Liver (tissue), 9 donors: Measurements from ENCODE around the gene JMJD7. TPM values are rescaled to one million over a fixed set of nuclear protein-coding genes. Genes with fewer than 3 reads are reported as not detected.

ENCODE experiments used
- DNase-seq: peaks from one replicate; pipeline ENCODE4 v3.0.0-alpha.2; 2017; ENCODE audit warnings: low spot score
- H3K27ac ChIP-seq, 2 donors: one replicate each; pipeline ENCODE4 v1.7.0; 2013; ENCODE audit warnings: inconsistent platforms in 2 of 2, low read length in 2 of 2, control low read depth in 1 of 2, low read depth in 1 of 2, mild to moderate bottlenecking in 1 of 2
- H3K27me3 ChIP-seq, 4 donors: one replicate each; pipeline versions ENCODE4 v1.6.1 to v1.7.0; 2013; ENCODE audit warnings: low read length in 3 of 4, inconsistent platforms in 1 of 4, mild to moderate bottlenecking in 1 of 4, moderate library complexity in 1 of 4; ENCODE audit not compliant: control insufficient read depth in 4 of 4, insufficient read depth in 4 of 4
- H3K36me3 ChIP-seq, 4 donors: one replicate each; pipeline versions ENCODE4 v1.6.1 to v1.7.0; 2013; ENCODE audit warnings: low read length in 3 of 4, mild to moderate bottlenecking in 3 of 4, low read depth in 1 of 4, moderate library complexity in 1 of 4; ENCODE audit not compliant: control insufficient read depth in 4 of 4, insufficient read depth in 3 of 4
- H3K4me1 ChIP-seq, 4 donors: one replicate each; pipeline versions ENCODE4 v1.6.1 to v1.7.0; 2013; ENCODE audit warnings: low read length in 3 of 4, mild to moderate bottlenecking in 3 of 4, moderate library complexity in 1 of 4; ENCODE audit not compliant: control insufficient read depth in 4 of 4, insufficient read depth in 4 of 4
- H3K4me3 ChIP-seq, 3 donors: one replicate each; pipeline versions ENCODE4 v1.6.1 to v1.7.0; 2013; ENCODE audit warnings: low read length in 3 of 3, control low read depth in 1 of 3, low read depth in 1 of 3, mild to moderate bottlenecking in 1 of 3
- H3K9ac ChIP-seq, 2 donors: one replicate each; pipeline ENCODE4 v1.7.0; 2013; ENCODE audit warnings: low read length in 2 of 2, mild to moderate bottlenecking in 2 of 2, moderate library complexity in 2 of 2, control low read depth in 1 of 2, low read depth in 1 of 2
- H3K9me3 ChIP-seq, 4 donors: one replicate each; pipeline versions ENCODE4 v1.6.1 to v1.7.0; 2013; ENCODE audit warnings: low read length in 3 of 4; ENCODE audit not compliant: control insufficient read depth in 4 of 4
- ATF3 ChIP-seq: IDR thresholded peaks from 2 replicates; pipeline ENCODE4 v1.6.1; 2016; ENCODE audit warnings: antibody characterized with exemption
- CTCF ChIP-seq: fragments of 150-350 bp; IDR thresholded peaks from 2 replicates; pipeline ENCODE4 v1.5.1; 2017; ENCODE audit warnings: improper control_type of control experiment, low read depth, low read length; ENCODE audit not compliant: missing input control
- EGR1 ChIP-seq, 2 donors: IDR thresholded peaks; 2 replicates each; pipeline ENCODE4 v1.6.1; 2016 to 2018; ENCODE audit warnings: antibody characterized with exemption in 2 of 2, low read depth in 2 of 2
- FOXA1 ChIP-seq: IDR thresholded peaks from 2 replicates; pipeline ENCODE4 v1.6.1; 2016; ENCODE audit warnings: antibody characterized with exemption
- FOXA2 ChIP-seq: IDR thresholded peaks from 2 replicates; pipeline ENCODE4 v1.6.1; 2016; ENCODE audit warnings: antibody characterized with exemption
- GABPA ChIP-seq, 2 donors: IDR thresholded peaks in 1 of 2; conservative IDR thresholded peaks in 1 of 2; 2 replicates each; pipeline ENCODE4 v1.6.1; 2016; ENCODE audit warnings: antibody characterized with exemption in 2 of 2, mild to moderate bottlenecking in 1 of 2, moderate library complexity in 1 of 2
- HNF4A ChIP-seq, 2 donors: conservative IDR thresholded peaks; 2 replicates each; pipeline ENCODE4 v1.6.1; 2016; ENCODE audit warnings: antibody characterized with exemption in 2 of 2, mild to moderate bottlenecking in 2 of 2
- HNF4G ChIP-seq: IDR thresholded peaks from 2 replicates; pipeline ENCODE4 v1.6.1; 2016; ENCODE audit warnings: antibody characterized with exemption
- JUND ChIP-seq, 2 donors: IDR thresholded peaks; 2 replicates each; pipeline ENCODE4 v1.6.1; 2016; ENCODE audit warnings: antibody characterized with exemption in 2 of 2
- MAX ChIP-seq: IDR thresholded peaks from 2 replicates; pipeline ENCODE4 v1.6.1; 2016; ENCODE audit warnings: antibody characterized with exemption
- NR2F2 ChIP-seq: IDR thresholded peaks from 2 replicates; pipeline ENCODE4 v1.6.1; 2016; ENCODE audit warnings: antibody characterized with exemption
- RAD21 ChIP-seq, 2 donors: IDR thresholded peaks; 2 replicates each; pipeline ENCODE4 v1.6.1; 2016; ENCODE audit warnings: antibody characterized with exemption in 2 of 2, mild to moderate bottlenecking in 2 of 2
- REST ChIP-seq: IDR thresholded peaks from 2 replicates; pipeline ENCODE4 v1.6.1; 2016; ENCODE audit warnings: antibody characterized with exemption, mild to moderate bottlenecking
- RXRA ChIP-seq, 2 donors: IDR thresholded peaks; 2 replicates each; pipeline ENCODE4 v1.6.1; 2017 to 2018; ENCODE audit warnings: antibody characterized with exemption in 2 of 2, mild to moderate bottlenecking in 1 of 2
- SP1 ChIP-seq: IDR thresholded peaks from 2 replicates; pipeline ENCODE4 v1.6.1; 2018; ENCODE audit warnings: antibody characterized with exemption, mild to moderate bottlenecking
- TAF1 ChIP-seq: conservative IDR thresholded peaks from 2 replicates; pipeline ENCODE4 v1.6.1; 2016; ENCODE audit warnings: antibody characterized with exemption, mild to moderate bottlenecking
- YY1 ChIP-seq: IDR thresholded peaks from 2 replicates; pipeline ENCODE4 v1.6.1; 2016; ENCODE audit warnings: antibody characterized with exemption, mild to moderate bottlenecking
- ZBTB33 ChIP-seq: IDR thresholded peaks from 2 replicates; pipeline ENCODE4 v1.6.1; 2016; ENCODE audit warnings: antibody characterized with exemption
- WGBS: extraction: QIAGEN DNeasy Blood & Tissue Kit; methylation state at CpG from one replicate; pipeline ENCODE4 v1.1.7; 2013; 5-methylcytosine and 5-hydroxymethylcytosine counted together
- polyA plus RNA-seq, 2 donors: library from polyadenylated mRNA; stranded (reverse) in 1 of 2; unstranded in 1 of 2; fragments of 200-250 nt in 1 of 2; fragments of >200 nt in 1 of 2; fragmentation: Nextera tagmentation in 1 of 2; extraction: Ambion mirVana in 1 of 2; gene quantifications; one replicate each; pipeline versions ENCODE4 v1.2.1 to v1.2.3, GENCODE V29; 2013 to 2015
- total RNA-seq, 2 donors: library from RNA; depleted of rRNA; stranded (reverse); fragments of >200 nt; gene quantifications; one replicate each; pipeline ENCODE4 v1.2.3, GENCODE V29; 2014
- donor health status: healthy.
- donor health status: healthy.
- donor health status: healthy.
- donor health status: healthy.
- donor health status: healthy.

Gene JMJD7
- total and polyA plus RNA-seq, 4 donors, result 0.75 to 5.9 (median 5.4) TPM

- Histone ChIP-seq H3K27ac (no peak overlapping the region), H3K4me1 (peaks cover 0 to 11% (median 11%) of the 10 kb centered on the region in 4 donors), H3K27me3 (no peaks in the 10 kb centered on the region), H3K9me3 (no peaks in the 10 kb centered on the region), H3K4me3 (no peak overlapping the region), H3K9ac (no peak overlapping the region), H3K36me3 (peaks cover 0 to 23% (median 5%) of the 10 kb centered on the region in 4 donors)
- DNase-seq, result no peak
- TF ChIP-seq FOXA2, result no peak
- TF ChIP-seq RAD21 (IDR thresholded peaks at IDR 0.05), result no peak
- no peak for TF ChIP-seq REST
- TF ChIP-seq YY1, result no peak
- TF ChIP-seq CTCF, result no peak
- TF ChIP-seq HNF4A (conservative IDR thresholded peaks at IDR 0.05), result no peak
- TF ChIP-seq SP1, result no peak
- TF ChIP-seq EGR1 (IDR thresholded peaks at IDR 0.05; ENCODE audit: low read depth in 2 of 2), result no peak
- no peak for TF ChIP-seq MAX
- no peak for TF ChIP-seq NR2F2
- TF ChIP-seq ATF3, result no peak
- no peak for TF ChIP-seq JUND (IDR thresholded peaks at IDR 0.05)
- TF ChIP-seq ZBTB33, result no peak
- TF ChIP-seq RXRA (IDR thresholded peaks at IDR 0.05), result no peak
- no peak for TF ChIP-seq GABPA (IDR thresholded peaks at IDR 0.05 in 1 of 2, conservative IDR thresholded peaks at IDR 0.05 in 1 of 2)
- TF ChIP-seq HNF4G, result no peak
- TF ChIP-seq TAF1, result no peak
- no peak for TF ChIP-seq FOXA1
- 97% methylated on average over 19 of the region's 19 CpGs for WGBS
These were observed 3.7 kb upstream of the JMJD7 start for GRCh38 chr15:41824062-41824745.
